Smooth muscle cell of the brain vasculature (primary cell): ENCODE data around the gene OR51L1.
A peak's percentile ranks its signal among the peaks of the same experiment; 100 is the strongest.
"Not testable (repeated sequence)": the region's sequence is repeated elsewhere in the genome, so short reads cannot be mapped to it uniquely, and the experiment has no call there.

Experiments used
- DNase-seq: peaks from one replicate; pipeline ENCODE4 v3.0.0-alpha.2; 2012; ENCODE audit warnings: low read depth, low spot score

The OR51L1 gene

GRCh38 chr11:4994551-4994950, at the start of gene OR51L1:
OR51L1 (plus strand) TSS chr11:4994851; CDS start chr11:4998983, 4,132 bp downstream.
- DNase-seq, result no peak

DNA sequence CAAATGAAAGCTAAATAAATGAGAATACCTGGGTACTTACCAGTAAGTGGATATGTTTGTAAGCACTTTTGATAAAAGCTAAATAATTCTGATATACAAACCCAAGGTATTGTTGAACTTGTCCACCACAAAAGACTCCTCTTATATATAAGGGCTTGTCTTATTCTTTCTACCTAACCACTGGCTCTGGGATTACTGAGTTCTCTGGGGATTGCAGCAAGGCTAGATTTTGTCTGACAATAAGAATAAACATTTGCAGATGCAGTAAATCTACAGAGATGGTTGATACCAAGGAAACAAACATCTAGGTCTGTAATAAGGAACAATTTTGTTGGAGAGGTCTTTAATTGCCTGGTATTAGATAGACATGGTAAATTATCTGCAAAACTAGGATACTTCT, 47.1 kb upstream of the OR51L1 start, which contains the start of gene OR51A4:
TSS of gene OR51A4 (minus strand) at position 101 of the 400 bp plus-strand sequence. CDS start 505 bp downstream, outside the sequence.
- DNase-seq, result no peak

DNA sequence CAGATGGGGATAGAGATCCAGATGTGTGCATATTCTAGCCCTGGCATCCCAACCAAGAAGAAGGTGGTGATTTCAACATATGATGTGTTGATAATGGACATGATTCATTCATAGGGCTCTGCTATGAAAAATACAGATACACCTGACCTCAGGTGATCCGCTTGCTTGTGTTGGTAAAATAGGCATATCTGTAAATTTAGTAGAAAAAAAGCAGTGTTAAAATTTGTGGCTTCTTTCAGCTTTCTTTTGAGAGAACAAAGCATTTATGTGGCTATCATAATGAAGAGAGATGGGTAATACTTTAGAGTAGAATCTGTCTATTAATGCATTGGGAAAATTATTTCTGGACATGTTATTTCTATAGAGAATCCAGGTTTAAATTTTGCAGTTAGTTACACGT, 39.0 kb upstream of the OR51L1 start, which contains the start of gene OR51A2:
TSS of gene OR51A2 (minus strand) at position 101 of the 400 bp plus-strand sequence. CDS start at position 101, 0 bp downstream.
- DNase-seq, result not testable (repeated sequence)

DNA sequence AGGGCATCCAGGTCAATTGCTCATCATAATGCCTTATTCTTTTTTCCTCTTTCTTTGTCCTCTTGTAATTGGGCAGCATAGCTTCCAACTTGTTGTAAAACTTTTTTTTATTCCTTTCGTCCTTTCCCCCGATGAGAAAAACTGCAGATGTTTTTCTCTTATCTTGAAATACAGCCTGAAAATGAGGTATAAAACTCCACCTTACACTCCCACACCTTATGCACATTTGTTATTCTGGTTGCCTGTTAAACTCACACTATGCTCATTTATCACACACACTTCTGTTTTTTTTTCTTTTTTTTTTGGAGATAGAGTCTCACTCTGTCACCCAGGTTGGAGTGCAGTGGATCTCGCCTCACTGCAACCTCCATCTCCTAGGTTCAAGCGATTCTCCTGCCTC, 37.3 kb upstream of the OR51L1 start:
- no peak for DNase-seq

DNA sequence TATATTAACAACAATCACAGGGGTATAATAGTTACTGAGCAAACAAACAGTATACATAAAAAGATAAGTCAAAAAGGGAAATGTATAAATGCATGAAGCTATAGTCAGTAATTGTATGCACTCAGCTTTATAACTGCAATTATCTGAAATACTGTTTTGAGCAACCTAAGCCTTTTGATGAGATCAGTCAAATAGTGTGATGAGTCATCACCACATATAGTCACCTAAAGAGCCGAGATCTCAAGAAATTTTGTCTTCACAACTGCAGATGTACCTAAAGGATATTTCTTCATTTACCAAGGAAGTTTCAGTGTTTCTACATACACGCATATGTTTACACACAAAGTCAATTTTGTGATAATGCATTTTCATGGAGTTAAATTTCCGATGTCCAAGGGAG, 33.8 kb upstream of the OR51L1 start:
- no peak for DNase-seq

- DNase-seq, result no peak
Observed at GRCh38 chr11:4962816-4963215, 31.8 kb upstream of the OR51L1 start.

DNA sequence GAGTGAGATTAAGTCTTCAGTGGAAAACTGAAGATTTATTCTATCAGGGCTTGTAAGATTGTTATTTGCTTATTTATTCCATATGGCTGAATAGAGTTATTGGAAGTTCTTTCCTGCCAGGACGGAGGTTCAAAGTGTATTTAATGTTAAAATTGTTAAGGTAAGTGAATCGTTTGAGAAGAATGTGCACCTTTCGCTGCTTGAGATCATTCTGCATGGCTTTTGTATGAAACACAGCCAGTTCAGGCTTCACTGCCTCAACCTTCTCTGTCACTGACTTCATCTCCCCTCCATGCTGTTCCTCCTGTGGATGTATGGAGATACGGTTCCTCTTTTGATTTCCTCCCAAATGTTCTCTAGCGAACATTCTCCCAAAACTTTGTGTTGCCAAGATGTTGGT, 19.2 kb upstream of the OR51L1 start:
- no peak for DNase-seq

DNA sequence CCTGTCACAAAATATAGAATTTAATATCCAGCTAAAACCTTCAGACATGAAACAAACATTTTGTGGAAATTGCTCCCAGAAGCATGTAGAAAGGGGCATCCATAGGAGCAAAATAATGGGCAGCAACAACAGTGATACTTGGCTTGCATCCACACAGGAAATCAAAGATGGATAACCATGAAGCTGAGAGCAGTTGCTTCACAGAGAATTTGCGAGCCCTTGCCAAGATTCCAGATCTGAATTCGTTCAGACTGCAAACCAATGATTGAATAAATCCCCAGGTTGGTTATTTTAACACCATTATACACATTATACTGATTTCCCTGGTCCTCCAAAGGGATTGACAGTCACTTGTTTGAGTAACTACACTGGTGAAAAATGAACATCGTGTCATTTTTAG, 15.6 kb upstream of the OR51L1 start:
- no peak for DNase-seq

GRCh38 chr11:4982678-4983077, 12.0 kb upstream of the OR51L1 start:
- no peak for DNase-seq

GRCh38 chr11:4983841-4984240, 10.8 kb upstream of the OR51L1 start:
- DNase-seq, result no peak

- DNase-seq, result no peak
Observed at GRCh38 chr11:4991060-4991459, 3.6 kb upstream of the OR51L1 start.

DNA sequence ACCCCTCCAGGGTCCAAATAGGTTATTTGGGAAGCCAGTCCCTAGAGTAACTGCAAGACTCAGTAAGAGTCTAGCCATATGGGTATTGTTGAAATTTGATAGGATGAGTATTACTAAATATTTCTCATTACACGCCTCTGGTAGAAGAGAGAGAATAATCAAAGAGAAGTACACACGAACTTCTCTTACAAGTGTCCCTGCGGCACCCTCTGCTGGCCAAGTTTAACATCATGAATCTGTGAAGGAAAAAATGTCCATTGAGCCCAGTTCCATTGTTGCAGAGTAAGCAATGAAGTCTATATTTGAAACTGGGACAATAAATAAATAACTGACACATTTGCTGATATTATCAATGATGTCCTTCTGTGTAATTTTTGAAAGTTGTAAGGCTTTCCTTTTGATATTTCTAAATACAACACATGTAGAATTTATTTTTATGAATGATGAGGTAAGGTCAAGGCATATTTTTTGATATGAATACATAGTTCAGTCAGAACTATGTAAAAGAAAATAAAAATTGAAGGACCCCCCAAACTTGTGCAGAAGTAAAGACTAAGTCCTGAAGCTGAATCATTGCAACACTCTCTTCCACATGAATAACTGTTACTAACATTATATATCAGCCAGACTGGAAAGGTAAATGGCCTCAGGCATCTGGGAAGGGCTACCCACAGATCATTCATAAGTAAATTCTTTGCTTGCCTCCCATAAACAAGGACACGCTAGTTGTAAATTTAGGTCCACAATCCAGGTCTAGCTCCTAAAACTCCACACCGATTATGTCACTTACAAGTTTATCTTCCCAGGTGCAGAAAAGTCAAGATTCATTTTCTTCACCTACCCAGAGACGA, 10.0 kb downstream of the OR51L1 start:
- peak; percentile 12 for DNase-seq

DNA sequence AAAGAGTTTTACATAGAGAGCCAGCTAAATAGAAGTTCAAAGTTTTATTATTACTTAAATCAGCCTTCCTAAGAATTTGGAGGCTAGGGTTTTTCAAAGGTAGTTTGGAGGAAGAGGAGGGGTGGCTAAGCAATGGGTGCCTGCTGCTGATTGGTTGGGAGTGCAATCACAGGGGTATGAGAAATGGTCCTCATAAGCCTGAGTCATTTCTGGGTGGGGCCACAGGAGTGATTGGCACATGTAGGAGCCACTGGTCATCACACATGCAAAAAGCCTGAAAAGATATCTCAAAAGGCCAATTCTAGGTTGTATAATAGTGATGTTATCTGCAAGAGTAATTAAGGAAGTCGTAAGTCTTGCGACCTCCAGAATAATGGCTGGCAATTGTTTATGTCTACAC, 12.9 kb downstream of the OR51L1 start:
- no peak for DNase-seq

- no peak for DNase-seq
Observed at GRCh38 chr11:5011254-5011653, 16.6 kb downstream of the OR51L1 start.

- no peak for DNase-seq
Observed at GRCh38 chr11:5013012-5013411, 18.4 kb downstream of the OR51L1 start.

DNA sequence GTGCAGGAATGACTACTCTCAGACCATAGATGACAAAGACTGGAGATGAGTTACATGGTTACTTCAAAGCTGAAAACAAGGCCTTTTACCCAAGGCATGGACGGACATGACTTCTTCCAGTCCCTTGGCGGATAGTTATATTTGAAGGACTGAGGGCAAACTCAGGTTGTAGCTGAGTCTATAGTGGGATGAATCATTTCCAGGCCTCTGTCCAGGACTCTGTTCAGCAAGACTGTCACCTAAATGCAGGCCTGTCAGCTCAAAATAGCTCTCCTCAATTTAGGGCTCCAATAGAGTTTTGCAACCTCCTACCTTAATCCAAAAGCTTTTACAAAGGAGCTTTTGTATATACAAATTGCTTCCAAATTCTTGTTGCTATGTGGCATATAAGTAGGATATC, 27.3 kb downstream of the OR51L1 start:
- DNase-seq, result no peak

DNA sequence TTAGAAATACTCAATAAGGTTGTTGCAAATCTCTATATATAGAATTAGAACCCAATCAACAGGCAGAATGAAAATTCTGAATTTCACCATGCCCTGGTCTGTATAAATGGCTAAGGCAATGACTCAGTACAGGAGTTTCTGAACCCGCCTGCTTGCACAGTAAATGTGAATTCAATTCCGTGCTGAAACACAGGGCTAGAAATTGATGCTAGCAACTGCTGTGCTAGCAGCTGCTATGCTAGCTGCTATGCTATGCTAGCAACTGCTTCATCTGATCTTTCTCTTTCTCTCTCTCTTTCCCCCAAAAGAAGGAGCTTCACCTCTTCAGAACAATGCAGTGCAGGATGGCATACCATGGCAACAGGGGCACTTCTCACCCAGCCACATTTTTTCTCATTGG, 42.0 kb downstream of the OR51L1 start:
- DNase-seq, result no peak

DNA sequence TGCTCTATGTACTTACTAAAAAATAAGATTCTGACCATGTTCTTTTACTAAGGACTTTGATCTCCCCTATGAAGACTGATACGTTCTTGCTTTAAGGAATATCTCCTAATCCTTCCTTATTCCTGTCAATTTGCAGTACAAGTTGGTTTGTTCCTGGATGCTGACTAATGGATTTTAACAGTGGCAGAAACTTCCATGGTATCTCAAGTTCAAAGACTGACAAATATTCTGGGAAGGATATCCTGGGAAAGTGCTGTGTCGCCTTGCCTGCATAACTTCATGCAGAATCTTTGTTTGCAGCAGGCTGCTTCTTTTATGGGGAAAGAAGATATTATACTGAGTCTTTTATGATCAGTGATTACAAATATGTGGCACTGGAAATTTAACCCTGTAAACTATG, 43.3 kb downstream of the OR51L1 start:
- no peak for DNase-seq

DNA sequence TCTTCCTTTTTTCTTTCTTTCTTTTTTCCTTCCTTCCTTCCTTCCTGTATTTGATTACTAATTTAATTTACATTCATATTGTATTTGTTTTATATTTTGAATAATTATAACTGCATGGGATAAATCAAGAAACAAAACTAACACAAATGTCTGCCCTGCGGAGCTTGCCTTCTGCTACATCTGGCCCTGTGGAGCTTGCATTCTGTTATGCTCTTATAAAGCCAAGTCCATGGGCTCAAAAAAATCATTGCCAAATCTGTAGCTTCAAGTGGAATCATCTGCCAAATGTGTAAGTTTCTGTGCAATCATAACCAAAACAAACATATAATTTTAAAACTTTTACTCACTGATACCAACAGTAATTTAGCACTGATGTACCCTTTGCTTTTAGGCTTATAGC, 43.7 kb downstream of the OR51L1 start:
- no peak for DNase-seq

DNA sequence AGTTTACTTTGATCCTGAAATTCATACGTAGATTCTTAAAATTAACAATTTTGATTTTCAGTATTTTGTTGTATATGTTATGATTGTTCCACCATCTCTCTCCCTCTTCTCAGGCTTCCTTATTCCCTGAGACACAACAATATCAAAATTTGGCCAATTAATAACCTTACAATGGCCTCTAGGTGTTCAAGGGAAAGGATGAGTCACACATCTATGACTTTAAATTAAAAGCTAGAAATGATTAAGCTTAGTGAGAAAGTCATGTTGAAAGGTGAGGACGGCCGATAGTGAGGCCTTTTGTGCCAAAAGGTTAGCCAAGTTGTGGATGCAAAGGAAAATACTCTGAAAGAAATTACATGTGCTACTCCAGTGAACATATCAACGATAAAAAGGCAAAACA, 46.2 kb downstream of the OR51L1 start:
- no peak for DNase-seq

DNA sequence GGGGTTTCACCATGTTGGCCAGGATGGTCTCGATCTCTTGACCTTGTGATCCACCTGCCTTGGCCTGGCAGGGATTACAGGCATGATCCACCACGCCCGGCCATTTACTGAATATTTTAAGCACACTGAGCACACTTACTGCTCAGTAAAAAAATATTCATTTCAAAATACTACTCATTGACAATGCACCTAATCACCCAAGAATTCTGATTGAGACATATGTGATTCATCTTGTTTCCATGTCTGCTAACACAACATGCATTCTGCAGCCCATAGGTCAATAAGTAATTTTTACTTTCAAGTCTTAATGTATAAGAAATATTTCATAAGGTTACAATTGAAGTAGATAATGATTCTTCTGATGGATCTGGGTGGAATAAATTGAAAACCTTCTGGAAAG, 47.4 kb downstream of the OR51L1 start:
- DNase-seq, result no peak

DNA sequence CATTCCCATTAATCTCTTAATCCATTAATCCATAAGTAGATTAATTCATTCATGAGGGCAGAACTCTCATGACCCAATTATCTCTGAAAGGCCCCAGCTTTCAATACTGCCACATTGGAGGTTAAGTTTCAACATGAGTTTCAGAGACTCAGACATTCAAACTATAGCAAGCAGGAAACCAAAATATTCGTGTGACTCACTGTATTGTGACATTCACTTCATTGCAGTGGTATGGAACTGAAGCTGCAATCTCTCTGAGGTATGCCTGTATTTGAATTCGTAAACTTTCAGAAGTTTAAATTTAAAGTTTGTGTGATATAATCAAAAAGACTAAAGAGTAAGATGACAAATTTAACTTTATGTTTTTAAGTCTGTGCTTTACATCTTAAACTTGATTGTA, 48.7 kb downstream of the OR51L1 start:
- DNase-seq, result no peak

DNA sequence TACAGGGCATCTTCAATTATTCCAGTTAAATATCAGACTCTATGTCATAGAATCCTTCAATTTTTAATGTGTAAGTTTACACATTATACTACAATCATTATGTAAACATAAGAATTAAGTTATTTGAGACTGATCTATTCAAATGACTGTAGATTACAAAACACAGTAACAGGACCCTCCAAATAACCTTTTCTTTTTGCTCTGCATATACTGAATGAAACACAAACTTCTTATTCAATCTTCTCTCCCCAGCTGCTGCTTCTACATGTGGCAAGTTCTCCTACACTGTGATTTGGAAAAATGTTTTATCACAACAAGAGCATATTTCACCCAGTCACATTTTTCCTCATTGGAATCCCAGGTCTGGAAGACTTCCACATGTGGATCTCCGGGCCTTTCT, 51.6 kb downstream of the OR51L1 start, which contains the start of gene OR52J3:
TSS of gene OR52J3 (plus strand) at position 301 of the 400 bp plus-strand sequence. CDS start at position 301, 0 bp downstream.
- DNase-seq, result no peak
